ENCODE results near the gene CDCP1.

DNA sequence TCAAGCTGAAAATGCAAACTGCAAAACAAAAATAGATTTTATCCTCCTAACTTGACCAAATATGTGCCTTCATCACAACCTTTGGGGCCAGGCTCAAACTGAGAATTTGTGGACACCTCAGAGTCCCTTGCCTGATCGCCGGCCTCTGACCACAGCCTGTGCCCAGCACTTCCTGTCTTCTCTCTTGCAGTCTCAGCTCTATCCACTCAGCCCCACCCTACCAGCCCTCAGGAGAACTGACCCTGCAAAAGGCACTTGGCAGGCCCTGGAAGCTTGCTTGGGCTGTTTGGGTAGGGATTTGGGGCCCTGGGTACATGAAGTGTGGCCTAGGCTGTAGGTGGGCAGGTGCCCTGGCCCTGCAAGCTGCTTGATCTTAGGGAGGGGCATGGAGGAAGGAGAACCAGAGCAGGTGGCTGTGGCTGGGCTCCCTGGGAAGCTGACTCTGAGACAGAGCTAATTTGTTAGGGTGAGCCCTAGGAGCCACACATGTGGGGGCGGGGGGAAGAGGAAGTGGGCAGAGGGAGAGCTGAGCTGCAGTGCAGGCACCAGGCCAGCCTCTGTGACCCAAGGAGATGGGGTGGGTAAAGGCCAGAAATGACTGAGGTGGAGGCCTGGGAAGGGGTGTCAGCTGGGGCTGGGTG, 111.4 kb downstream of the CDCP1 start:
- TF ChIP-seq, protein P1, sequence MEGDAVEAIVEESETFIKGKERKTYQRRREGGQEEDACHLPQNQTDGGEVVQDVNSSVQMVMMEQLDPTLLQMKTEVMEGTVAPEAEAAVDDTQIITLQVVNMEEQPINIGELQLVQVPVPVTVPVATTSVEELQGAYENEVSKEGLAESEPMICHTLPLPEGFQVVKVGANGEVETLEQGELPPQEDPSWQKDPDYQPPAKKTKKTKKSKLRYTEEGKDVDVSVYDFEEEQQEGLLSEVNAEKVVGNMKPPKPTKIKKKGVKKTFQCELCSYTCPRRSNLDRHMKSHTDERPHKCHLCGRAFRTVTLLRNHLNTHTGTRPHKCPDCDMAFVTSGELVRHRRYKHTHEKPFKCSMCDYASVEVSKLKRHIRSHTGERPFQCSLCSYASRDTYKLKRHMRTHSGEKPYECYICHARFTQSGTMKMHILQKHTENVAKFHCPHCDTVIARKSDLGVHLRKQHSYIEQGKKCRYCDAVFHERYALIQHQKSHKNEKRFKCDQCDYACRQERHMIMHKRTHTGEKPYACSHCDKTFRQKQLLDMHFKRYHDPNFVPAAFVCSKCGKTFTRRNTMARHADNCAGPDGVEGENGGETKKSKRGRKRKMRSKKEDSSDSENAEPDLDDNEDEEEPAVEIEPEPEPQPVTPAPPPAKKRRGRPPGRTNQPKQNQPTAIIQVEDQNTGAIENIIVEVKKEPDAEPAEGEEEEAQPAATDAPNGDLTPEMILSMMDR (conservative IDR thresholded peaks at IDR 0.05) = no peak
- no peak for TF ChIP-seq ZFX (IDR thresholded peaks at IDR 0.05)
